NCI-H128 (cell line): ENCODE data around the gene PFKFB4.

Experiments used
- DNase-seq: peaks from one replicate; lab custom pipeline; 2025; ENCODE audit not compliant: unreplicated experiment; lab: John Stamatoyannopoulos, UW

PFKFB4 gene

DNA sequence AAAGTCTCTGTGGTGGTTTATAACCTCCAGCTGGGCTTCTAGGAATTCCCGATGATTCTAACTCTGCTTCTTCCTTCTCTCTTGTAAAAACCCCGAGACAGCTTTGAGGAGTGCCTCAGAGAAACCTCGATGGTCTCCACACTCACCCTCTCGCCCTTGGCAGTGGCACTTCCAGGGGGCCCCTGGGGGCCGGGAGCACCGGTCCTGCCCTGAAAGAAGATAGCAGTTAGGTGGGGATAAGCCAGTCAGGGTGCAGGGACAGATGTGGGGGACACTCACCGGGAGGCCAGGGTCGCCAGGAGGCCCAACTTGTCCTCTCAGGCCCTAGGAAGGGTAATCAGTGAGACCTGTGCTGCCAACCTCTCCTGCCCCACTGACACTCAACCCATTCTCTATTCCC is 28.8 kb upstream of the PFKFB4 start:
- DNase-seq, result no peak

DNA sequence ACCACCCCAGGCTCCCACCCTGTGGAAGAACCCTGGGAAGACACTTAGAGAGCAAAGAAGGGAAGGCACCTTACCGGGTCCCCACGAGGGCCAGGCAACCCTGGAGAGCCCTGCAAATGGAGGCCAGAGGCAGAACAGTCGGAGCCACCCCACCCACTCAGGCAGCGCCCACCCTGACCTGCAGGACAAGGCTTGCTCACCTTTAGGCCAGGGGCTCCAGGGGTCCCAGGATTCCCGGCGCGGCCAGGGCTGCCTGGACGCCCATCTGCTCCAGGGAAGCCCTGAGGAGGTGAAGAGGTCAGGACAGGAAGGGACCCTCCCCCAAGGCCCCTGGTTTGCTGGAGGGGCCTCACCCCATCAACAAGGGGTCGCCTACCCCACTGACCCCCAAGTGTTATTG is 28.2 kb upstream of the PFKFB4 start:
- no peak for DNase-seq

DNA sequence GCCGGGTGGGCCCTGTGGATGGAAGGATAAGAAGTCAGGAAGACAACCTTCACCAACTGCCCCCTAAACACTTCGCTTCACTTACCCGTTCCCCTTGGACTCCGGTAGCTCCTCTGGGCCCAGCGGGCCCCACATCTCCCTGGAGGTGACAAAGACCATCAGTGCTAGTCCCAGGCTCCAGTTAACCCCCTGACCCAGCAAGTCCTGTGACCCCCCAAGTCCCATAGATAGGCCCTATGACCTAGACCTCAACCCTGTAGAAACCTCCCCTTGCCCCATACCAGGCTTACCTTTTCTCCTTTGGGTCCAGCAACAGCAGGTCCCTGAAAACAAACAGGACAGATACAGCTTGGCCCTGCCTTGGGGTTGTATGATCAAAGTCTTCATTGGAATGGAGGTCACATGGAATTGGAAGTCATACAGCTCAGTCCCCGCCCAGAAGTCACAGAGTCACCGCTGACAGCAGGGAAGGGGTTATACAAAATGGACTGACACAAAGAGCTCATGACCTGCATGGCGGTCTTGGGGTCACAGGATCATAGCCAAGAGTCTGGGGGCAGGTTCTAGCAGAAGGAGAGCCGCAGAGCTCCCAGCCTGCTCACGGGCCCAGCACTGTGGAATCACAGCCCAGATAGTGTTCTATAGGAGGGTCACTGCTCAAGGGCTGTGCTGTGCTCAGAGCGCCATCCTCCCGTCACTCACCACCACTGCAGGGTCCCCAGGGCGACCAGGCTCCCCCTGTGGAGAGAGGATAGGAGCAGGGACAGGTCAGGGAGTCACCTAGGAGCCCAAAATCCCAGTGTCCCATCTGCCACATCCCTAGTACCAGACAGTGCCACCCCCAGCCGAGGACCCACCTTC is 25.2 kb upstream of the PFKFB4 start:
- no peak for DNase-seq

DNA sequence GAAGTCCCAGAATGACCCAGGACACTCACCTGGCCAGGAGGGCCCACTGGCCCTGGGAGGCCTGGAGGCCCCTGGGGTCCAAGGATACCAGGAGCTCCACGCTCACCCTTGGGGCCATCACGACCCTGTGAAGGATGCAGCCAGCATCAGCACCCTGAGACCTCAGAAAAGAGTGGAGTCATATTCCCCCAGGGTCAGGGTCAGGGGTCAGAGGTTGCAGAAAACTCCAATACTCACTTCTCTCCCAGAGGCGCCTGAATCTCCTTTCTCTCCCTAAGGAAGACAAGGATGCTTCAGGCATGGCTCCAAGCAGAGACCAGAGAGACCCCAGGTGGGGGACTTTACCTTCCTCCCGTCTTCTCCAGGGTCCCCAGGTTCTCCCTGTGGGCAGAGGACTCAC is 20.0 kb upstream of the PFKFB4 start:
- no peak for DNase-seq

DNA sequence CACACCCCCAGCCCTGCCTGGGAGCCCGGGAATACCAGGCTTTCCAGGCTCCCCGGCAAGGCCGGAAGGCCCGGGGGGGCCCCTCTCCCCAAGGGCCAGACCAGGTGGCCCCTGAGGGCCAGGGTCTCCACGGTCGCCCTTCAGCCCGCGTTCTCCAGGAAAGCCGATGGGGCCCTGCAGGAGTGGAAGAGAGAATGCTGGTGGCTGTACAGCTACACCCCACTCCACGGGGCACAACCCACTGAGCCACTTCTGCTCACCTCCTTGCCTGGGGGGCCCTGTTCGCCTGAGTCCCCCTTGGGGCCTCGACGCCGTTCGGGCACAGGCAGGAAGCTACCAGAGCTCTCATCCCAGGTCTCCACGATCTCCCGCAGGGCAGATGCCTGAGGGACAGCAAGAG is 18.8 kb upstream of the PFKFB4 start:
- DNase-seq, result no peak

DNA sequence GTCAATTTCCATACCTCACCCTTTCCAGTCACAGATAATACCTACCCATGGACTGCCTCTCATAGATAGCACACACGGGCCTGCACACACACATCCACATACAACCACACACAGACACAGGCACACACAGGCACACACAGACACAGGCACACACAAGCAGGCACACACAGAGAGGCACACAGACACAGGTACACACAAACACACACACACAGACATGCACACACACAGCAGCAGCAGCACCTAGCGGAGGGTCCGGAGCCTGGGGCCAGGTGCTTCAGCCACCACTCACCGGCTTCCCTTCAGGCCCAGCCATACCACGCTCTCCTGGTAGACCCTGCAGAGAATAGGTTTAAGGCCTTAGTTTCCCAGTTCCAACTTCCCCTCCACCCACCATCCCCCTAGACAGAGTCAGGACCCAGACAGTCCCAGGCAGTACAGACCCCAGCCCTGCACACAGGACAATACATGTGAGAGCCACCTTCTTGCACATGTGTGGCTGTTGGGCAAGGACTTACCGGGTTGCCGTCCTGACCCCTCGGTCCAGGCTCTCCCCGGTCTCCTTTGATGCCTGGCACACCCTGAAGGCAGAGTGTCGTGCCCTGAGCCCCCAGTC is 17.5 kb upstream of the PFKFB4 start:
- no peak for DNase-seq

DNA sequence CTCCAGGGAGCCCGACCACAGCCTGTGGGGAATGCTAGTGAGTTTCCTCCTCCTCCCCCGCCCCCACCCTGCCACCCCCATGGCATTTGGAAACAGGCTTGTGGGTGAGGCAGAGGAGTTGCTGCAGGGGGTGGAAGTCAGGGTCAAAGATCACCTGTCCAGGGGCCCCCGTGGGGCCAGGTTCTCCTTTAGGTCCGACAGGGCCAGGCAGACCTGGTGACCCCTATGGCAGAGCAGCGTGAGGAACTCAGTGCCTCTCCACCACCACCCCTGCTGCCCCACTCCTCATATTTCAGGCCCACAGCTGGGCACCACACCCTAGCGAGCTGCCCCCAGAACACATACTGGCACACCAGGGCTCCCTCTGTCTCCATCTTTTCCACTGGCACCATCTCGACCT is 15.9 kb upstream of the PFKFB4 start:
- no peak for DNase-seq

DNA sequence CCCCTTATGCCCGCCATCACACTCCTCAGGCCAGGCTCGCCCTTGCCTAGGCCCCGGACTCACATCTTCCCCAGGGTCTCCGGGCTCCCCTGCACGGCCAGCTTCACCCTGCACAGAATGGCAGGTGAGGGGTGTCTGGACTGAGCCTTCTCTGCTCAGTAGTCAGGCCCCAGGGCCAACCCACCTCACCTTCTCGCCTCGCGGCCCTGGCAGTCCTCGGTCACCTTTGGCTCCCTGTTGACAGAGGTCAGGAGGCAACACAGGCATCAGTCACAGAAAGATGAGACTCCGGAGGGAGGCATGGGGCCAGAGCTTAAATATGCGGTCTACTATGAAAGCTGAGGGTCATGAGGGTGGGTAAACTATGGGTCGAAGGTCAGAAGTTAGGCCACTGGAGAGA is 15.3 kb upstream of the PFKFB4 start:
- DNase-seq, result no peak

DNA sequence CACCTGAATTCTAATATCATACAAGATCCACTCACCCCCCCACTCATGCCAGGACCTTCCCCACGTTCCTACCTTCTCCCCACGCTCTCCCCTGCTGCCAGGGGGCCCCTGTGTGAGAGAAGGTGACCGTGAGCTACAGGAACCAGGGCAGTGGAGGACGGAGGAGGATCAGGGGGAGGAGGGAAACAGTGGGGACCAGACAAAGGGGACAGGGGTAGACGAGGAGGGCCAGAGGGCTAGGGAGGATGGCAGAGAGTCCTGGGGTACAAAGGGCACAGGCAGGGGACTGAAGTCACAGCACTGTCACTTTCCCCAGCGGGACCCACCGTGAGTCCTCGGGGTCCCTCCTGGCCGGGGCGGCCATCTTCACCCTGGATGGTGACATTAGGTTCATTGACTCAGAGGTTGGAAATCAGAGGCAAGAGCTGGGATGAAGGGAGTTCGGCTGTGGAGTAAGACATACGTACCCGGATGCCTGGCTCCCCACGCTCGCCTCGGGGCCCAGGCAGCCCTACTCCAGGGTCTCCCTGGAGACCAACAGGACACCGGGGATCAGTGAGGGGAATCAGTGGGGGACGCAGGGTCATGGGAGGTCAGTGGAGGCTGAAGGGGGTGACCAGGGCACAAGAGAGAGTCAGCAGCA is 13.3 kb upstream of the PFKFB4 start:
- DNase-seq, result no peak

DNA sequence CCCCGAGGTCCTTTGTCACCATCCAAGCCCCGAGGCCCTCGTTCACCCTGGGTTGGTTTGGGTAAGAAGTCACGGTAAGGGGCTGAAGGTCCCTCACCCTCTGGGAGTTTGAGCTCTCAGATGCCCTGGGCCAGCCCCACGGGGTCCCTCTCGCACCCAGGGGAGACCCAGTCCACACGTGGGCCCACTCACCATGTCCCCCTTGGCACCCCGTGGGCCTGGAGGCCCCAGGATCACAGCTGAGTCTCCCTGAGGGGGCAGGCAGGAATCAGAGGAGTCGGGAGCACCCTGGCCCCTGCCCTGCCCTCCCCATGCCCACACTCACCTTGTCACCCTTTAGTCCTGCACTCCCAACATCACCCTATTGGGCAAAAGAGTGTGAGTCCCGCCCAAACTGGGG is 12.8 kb upstream of the PFKFB4 start:
- DNase-seq, result no peak

DNA sequence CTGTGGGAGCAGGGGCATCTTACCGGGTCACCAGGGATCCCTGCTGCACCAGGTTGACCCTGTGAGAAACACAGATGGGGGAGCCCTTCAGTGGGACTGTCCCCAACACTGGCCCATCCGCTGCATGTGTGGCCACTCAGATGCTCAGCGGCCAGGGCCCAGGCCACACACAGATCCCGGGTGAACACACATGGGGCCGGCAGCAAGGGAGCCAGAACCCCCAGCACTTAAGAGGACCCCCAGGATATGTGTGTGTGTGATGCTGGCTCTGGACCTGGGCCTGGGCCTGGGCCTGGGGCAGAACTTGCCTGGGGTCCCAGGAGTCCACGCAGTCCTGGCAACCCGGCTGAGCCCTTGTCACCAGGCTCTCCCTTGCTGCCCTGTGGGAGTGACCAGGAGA is 11.9 kb upstream of the PFKFB4 start:
- no peak for DNase-seq

DNA sequence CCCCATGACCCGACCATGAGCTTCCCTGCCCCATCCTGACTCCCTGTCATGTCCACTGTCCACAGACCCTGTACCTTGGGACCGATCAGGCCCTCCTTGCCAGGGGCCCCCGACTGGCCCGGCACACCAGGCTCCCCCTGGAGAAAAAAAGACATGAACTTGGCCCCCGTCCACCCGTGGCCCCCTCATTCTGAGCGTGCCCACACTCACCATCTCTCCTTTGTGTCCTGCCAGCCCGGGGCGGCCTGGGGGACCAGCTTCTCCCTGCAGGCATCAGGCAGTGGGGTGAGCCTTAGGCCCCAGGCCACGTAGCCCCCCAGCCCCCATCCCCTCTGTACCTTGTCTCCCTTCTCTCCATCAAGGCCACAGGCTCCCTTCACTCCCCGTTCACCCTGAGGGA is 10.9 kb upstream of the PFKFB4 start:
- no peak for DNase-seq

DNA sequence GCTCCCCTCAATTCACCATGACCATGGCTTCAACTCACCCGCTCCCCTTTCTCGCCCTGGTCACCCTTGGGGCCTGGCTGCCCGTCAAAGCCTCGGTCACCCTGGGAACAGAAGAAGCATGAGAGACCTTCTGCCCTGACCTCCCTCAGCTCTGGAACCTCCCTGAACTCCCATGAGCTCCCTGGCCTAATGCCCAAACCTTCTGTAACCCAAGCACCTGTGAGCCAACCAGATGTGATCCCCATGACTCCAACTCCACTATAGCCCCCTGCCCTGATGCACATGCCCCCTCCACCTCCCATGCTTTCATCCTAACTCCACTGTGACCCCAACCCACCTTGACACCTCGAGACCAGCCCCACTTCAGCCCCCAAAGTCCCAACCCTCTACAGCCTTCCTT is 10.5 kb upstream of the PFKFB4 start:
- DNase-seq, result no peak

DNA sequence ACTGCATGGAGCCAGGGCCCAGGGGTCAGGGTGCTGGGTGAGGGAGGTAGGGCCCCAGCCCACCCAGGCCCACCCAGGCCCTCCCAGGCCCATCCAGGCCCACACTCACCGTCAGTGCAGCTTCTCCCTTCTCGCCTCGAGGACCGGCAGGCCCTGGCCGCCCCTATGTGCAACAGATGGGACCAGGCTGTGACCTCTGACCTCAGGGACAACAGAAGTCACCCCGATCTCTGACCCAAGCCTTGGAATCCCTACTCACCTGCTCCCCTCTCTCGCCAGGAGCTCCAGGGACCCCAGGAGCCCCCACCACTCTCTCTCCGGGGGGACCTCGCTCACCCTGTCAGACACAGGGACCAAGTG is 9.8 kb upstream of the PFKFB4 start:
- DNase-seq, result no peak

DNA sequence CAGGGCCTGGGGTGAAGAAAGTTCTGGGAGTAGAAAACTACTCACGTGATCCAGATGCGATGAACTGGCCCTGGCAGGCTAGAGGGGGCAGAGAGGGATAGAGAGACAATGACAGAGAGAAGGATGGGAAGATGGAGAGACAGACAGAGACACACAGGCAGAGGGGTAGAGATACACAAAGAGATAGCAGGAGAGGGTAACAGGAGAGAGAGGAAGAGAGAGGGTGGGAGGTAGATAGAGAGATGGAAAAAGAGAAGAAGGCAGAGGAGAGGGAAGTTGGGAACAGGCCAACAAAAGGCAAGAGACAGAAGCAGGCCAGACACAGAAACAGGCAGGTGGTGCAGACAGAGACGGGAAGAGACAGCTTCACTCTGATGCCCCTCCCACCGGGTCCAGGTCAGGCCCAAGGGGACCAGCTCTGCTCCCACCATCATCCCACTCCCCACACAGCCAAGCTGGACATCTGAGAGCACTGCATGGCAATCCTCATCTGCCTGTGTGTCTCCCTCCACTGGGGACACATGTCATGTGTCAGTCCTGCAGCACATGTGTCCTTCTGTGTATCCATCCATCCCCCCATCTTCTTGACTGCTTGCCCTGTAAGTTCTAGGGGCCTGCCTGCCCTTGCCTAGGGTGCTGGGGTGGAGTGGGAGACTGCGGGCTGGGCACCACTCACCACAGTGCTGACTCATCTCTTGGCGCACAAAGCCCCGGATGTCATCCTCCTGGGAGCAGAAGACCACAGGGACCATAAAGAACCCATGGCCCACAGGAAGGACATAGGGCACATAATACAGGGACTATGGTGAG is 9.2 kb upstream of the PFKFB4 start:
- no peak for DNase-seq

DNA sequence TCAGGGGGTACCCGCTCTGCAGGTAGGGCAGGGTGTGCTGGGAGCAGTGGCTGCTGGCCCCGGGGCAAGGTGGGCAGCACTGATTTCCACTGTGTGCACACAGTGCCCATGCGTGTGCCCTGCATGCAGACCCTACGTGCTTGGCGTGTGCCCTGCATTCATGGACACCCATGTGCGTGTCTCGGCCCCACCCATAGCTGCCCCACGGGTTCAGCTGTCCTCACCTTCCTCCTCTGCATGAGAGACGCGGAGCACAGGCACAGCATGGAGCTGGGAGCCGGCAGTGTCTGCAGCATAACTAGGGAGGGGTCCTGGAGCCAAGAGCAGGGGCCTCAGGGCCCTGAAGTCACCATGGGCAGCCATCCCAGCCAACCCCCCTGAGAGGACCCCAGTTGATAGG is 8.6 kb upstream of the PFKFB4 start:
- no peak for DNase-seq

DNA sequence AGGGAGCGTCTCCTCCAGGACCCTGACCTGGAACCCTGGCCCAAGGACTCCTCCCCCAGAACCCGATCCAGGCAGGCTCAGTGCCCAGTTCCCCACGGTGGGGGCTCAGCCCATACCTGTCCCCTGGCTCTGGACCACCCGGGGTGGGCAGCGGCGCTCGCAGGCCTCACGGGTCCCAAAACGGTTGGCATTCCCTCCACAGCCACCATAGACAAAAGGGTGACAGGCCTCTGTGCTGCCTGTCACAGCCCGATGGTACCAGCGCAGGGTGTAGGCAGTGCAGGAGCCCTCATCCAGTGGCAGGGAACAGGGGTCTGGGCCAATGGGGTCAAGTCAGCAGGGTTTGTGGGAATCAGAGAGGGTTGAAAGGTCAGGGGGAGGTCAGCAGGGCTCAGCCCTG is 8.1 kb upstream of the PFKFB4 start:
- DNase-seq, result no peak

DNA sequence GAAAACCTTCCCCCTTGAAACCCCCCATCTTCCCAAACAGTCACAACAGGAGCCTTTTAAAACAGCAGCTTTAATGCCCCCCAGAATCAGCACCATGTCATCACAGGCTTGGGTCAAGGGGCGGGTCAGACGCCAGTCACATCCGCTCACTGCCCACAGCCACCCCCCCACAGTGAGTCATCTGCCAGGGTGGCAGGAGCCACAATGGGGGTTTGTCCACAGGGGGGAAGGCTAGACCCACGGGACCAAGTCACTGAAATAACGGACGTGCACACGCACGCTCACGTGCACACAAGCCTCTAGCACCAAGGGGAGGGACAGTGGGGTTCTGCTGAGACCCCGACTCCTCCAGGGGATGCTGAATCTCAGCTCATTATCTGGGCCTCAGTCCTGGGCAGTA is 7.4 kb upstream of the PFKFB4 start:
- no peak for DNase-seq

DNA sequence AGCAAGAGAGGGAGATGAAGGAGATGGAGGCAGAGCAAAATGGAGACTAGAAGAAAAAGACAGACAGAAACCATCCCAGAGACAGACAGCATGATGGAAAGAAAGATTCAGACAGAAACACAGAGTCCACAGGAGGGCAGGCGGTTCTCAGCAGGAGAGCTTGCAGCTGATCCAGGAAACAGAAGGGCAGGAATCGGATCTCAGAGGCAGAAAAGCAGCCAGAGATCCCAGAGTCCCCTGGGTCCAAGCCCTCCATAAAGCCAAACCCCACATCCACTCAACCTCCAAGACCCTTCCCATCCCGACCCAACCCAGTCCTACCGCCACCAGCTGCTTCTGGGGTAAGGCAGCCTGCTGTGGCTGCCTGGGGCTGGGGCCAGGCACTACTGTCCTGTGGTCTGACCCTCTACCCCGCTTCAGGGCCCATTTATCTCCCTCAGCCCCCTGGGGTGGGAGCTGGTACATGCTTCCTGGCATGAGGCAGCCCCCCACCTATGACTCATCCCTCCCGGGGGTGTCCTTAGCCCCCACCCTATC is 6.8 kb upstream of the PFKFB4 start, which contains the start of gene UCN2:
Gene UCN2 (minus strand): TSS at position 400 of the 537 bp plus-strand sequence. CDS start 657 bp downstream, outside the sequence.
- no peak for DNase-seq

DNA sequence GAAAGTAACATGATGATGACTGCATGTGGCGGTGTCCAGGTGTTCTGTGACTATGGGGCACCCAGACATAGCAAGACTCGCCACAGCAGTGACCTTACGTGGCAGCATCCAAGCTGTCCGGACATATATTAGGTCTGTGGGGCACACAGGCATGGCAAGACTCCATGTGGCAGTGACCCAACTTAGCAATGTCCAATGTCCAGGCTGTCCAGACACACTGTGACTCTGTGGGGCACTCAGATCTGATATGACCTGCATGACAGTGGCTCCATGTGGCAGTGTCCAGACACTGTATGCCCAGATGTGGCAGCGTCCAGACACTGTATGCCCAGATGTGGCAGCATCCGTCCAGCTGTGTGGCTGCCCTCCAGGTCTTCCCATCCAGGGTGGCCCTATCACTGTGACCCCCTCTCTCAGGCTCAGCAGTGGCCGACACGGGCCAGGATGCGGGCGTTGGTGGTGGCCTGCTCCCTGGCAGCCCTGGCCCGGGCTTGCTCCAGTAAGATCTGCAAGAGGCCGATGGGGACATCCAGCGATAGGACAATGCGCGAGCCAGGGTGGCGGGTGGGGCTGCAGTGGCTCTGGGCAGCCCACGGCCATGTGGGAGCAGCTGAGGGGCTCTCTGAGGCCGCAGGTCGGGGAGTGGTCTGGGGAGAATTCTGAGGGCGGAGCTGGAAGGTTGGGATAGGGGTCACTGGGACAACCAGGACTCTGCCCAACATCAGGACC is 5.9 kb upstream of the PFKFB4 start:
- DNase-seq, result no peak
